ENCODE results near the gene CADPS2. TPM values are rescaled to one million over a fixed set of nuclear protein-coding genes. Genes with fewer than 3 reads are reported as not detected.

Gene CADPS2
- total and polyA plus RNA-seq, 2 donors (not counting 1 experiment from before 2014, with no cell fraction given), result not detected

GRCh38 chr7:122768827-122769226 is 117.4 kb downstream of the CADPS2 start:
- no peaks in the 10 kb centered on the region for H3K9me3 ChIP-seq (ENCODE audit: control extremely low read depth in 1 of 3, control insufficient read depth in 2 of 3, insufficient read depth in 1 of 3, low read length in 2 of 3)
- H3K9ac ChIP-seq (ENCODE audit: low read length), result no peak overlapping the region
- no peak overlapping the region for H2AFZ ChIP-seq (ENCODE audit: insufficient read depth, low read depth, low read length, poor library complexity, severe bottlenecking)
- Mint-ChIP-seq H3K4me1 (no peaks in the 10 kb centered on the region), H3K27ac (no peak overlapping the region), H3K4me3 (no peak overlapping the region), H3K27me3 (no peaks in the 10 kb centered on the region), H3K9me3 (ENCODE audit: insufficient read depth) (peaks cover 2% of the 10 kb centered on the region)
- no peak overlapping the region for H3K4me2 ChIP-seq (replicated peaks; ENCODE audit: low read depth, low read length, poor library complexity, severe bottlenecking)
- DNase-seq, result no peak
- H3K27ac ChIP-seq (ENCODE audit: low read length in 2 of 2), result no peak overlapping the region
- WGBS (ENCODE audit: insufficient coverage), result no CpG with 5 or more reads among the region's 3 CpGs
- TF ChIP-seq, protein P1, sequence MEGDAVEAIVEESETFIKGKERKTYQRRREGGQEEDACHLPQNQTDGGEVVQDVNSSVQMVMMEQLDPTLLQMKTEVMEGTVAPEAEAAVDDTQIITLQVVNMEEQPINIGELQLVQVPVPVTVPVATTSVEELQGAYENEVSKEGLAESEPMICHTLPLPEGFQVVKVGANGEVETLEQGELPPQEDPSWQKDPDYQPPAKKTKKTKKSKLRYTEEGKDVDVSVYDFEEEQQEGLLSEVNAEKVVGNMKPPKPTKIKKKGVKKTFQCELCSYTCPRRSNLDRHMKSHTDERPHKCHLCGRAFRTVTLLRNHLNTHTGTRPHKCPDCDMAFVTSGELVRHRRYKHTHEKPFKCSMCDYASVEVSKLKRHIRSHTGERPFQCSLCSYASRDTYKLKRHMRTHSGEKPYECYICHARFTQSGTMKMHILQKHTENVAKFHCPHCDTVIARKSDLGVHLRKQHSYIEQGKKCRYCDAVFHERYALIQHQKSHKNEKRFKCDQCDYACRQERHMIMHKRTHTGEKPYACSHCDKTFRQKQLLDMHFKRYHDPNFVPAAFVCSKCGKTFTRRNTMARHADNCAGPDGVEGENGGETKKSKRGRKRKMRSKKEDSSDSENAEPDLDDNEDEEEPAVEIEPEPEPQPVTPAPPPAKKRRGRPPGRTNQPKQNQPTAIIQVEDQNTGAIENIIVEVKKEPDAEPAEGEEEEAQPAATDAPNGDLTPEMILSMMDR (IDR thresholded peaks at IDR 0.05), result no peak
- no peak for TF ChIP-seq EZH2 (IDR thresholded peaks at IDR 0.05; ENCODE audit: borderline replicate concordance, insufficient read depth, low read depth, low read length, poor library complexity, severe bottlenecking)
- ChIA-PET CTCF (no interaction called here), POLR2A (no interaction called here)
- no peaks in the 10 kb centered on the region for H4K20me1 ChIP-seq (ENCODE audit: control insufficient read depth, insufficient read depth, low read length, poor library complexity, severe bottlenecking)
- intact Hi-C loops (cut with micrococcal nuclease), result no loop called here
- no peak overlapping the region for H3K4me3 ChIP-seq (ENCODE audit: control extremely low read depth in 1 of 5, extremely low read depth in 1 of 5, insufficient read depth in 1 of 5, low read depth in 2 of 5, low read length in 4 of 5)
- H3K36me3 ChIP-seq (replicated peaks in 1 of 2; ENCODE audit: control extremely low read depth in 1 of 2, control insufficient read depth in 1 of 2, extremely low read depth in 1 of 2, insufficient read depth in 2 of 2, low read length in 1 of 2), result no peaks in the 10 kb centered on the region
- no peaks in the 10 kb centered on the region for H3K79me2 ChIP-seq (ENCODE audit: control insufficient read depth, insufficient read depth, low read length)
- no peak for ATAC-seq (ENCODE audit: low read depth)
- H3K4me1 ChIP-seq (ENCODE audit: control insufficient read depth in 2 of 2, insufficient read depth in 2 of 2, low read length in 2 of 2), result no peaks in the 10 kb centered on the region
- no peaks in the 10 kb centered on the region for H3K27me3 ChIP-seq (replicated peaks in 1 of 4; ENCODE audit: control extremely low read depth in 1 of 4, control insufficient read depth in 3 of 4, insufficient read depth in 4 of 4, low read length in 3 of 4)

DNA sequence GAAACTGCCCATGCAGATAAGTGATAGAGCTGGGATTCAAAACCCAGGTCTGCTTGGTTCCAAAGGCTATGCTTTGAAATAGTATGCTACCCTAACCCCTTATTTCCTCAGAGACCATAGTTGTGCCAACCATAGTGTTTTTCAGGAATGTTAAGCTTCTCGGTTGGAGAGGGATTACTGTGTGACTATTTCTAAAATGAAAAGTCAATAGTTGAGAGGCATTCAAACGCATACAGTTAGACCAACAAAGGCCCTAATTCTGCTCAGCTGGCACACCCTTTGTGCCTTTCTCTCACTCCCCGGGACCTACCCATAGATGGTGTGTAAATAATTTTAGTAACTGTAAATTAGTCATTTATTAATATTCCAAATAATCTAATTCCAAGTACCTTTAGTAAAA is 118.9 kb downstream of the CADPS2 start:
- Histone ChIP-seq H3K9me3 (ENCODE audit: control extremely low read depth in 1 of 3, control insufficient read depth in 2 of 3, insufficient read depth in 1 of 3, low read length in 2 of 3) (no peaks in the 10 kb centered on the region), H3K9ac (ENCODE audit: low read length) (no peak overlapping the region), H3K27me3 (replicated peaks in 1 of 4; ENCODE audit: control extremely low read depth in 1 of 4, control insufficient read depth in 3 of 4, insufficient read depth in 4 of 4, low read length in 3 of 4) (no peaks in the 10 kb centered on the region), H3K27ac (ENCODE audit: low read length in 2 of 2) (no peak overlapping the region), H3K4me2 (replicated peaks; ENCODE audit: low read depth, low read length, poor library complexity, severe bottlenecking) (no peak overlapping the region), H3K36me3 (replicated peaks in 1 of 2; ENCODE audit: control extremely low read depth in 1 of 2, control insufficient read depth in 1 of 2, extremely low read depth in 1 of 2, insufficient read depth in 2 of 2, low read length in 1 of 2) (no peaks in the 10 kb centered on the region), H3K4me3 (ENCODE audit: control extremely low read depth in 1 of 5, extremely low read depth in 1 of 5, insufficient read depth in 1 of 5, low read depth in 2 of 5, low read length in 4 of 5) (no peak overlapping the region), H3K4me1 (ENCODE audit: control insufficient read depth in 2 of 2, insufficient read depth in 2 of 2, low read length in 2 of 2) (no peaks in the 10 kb centered on the region), H2AFZ (ENCODE audit: insufficient read depth, low read depth, low read length, poor library complexity, severe bottlenecking) (no peak overlapping the region), H4K20me1 (ENCODE audit: control insufficient read depth, insufficient read depth, low read length, poor library complexity, severe bottlenecking) (no peaks in the 10 kb centered on the region), H3K79me2 (ENCODE audit: control insufficient read depth, insufficient read depth, low read length) (no peaks in the 10 kb centered on the region)
- H3K4me1 Mint-ChIP-seq, result no peaks in the 10 kb centered on the region
- DNase-seq (no peak), ATAC-seq (ENCODE audit: low read depth) (no peak)
- no CpG with 5 or more reads among the region's 3 CpGs for WGBS (ENCODE audit: insufficient coverage)
- H3K9me3 Mint-ChIP-seq (ENCODE audit: insufficient read depth), result peaks cover 2% of the 10 kb centered on the region
- H3K4me3 Mint-ChIP-seq, result no peak overlapping the region
- TF ChIP-seq EZH2 (IDR thresholded peaks at IDR 0.05; ENCODE audit: borderline replicate concordance, insufficient read depth, low read depth, low read length, poor library complexity, severe bottlenecking), result no peak
- TF ChIP-seq, protein P1 (IDR thresholded peaks at IDR 0.05), result no peak
- intact Hi-C loops (cut with micrococcal nuclease), result no loop called here
- ChIA-PET CTCF (no interaction called here), POLR2A (no interaction called here)
- H3K27me3 Mint-ChIP-seq, result no peaks in the 10 kb centered on the region
- no peak overlapping the region for H3K27ac Mint-ChIP-seq
